ENCODE measurements around the gene TAF11L3.

DNA sequence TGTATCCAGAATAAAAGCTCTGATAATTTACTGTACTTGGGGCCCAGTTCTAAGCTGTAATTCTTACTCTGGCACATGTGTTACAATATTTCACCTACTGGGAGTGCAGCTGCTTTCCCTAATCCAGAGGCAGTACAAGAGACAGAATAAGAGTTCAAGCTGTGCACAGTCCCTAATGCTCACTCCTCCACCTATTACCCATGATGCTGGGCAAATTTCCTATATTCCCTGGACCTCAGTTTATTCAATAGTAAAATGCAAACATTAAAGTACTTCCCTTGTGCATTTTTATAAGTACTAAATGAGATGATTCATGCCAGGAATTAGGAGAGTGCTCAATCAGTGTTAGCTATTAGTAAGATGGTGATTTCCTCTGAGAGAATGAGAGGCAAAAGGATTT is 48.1 kb upstream of the TAF11L3 start:
- TF ChIP-seq CTCF (IDR thresholded peaks at IDR 0.05; ENCODE audit: low read depth, low read length, poor library complexity, severe bottlenecking) (no peak), EZH2phosphoT487 (IDR thresholded peaks at IDR 0.05; ENCODE audit: borderline replicate concordance, low read length) (no peak)
